Stimulated activated CD4-positive, alpha-beta T cell treated with anti-CD3 and anti-CD28 coated beads, TNF-alpha, amount 100 ng/mL, for 1 hour (primary cell): ENCODE data around the gene S100A1.
"Not testable (repeated sequence)": the region's sequence is repeated elsewhere in the genome, so short reads cannot be mapped to it uniquely, and the experiment has no call there.

Experiments used
- DNase-seq, 3 donors: peaks; one replicate each; pipeline ENCODE4 v3.0.0-alpha.2; 2020; ENCODE audit warnings: low read depth in 3 of 3, low spot score in 1 of 3

Gene S100A1

DNA sequence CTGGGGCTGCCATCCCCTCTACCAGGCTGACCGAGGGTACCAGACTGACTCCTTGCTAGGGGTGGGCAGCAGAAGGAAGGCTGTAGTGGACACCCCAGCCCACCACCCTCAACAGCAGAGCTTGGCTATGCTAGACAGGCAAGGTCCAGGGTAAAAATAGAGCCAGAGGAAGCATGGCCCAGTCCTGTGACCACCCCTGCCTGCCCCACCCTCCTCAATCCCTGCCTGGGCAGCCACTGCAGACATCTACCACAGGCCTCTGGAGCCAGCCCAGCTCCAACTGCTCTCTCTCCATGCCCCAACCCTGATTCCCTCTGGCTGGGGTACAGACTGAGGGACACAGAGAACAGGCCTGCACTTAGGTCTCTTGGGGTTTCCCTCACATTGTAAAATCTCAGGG lies 1.7 kb downstream of the S100A1 start:
- DNase-seq, result no peak

DNA sequence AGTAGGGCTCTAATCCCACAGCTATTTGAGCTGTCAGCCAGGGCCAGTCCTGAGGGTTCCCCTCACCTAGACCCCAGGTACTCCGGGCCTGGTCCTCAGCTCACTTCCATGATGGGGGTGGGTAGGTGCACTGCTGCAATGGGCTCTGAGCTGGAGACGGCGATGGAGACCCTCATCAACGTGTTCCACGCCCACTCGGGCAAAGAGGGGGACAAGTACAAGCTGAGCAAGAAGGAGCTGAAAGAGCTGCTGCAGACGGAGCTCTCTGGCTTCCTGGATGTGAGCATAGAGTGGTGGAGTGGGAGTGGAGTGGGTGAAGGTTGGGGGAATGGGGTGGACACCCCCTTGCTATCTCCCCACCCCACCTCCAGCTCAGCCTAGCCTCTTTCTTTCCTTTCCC lies 2.1 kb downstream of the S100A1 start:
- DNase-seq, result no peak

GRCh38 chr1:153631047-153632022 lies 3.1 kb downstream of the S100A1 start:
- no peak for DNase-seq

DNA sequence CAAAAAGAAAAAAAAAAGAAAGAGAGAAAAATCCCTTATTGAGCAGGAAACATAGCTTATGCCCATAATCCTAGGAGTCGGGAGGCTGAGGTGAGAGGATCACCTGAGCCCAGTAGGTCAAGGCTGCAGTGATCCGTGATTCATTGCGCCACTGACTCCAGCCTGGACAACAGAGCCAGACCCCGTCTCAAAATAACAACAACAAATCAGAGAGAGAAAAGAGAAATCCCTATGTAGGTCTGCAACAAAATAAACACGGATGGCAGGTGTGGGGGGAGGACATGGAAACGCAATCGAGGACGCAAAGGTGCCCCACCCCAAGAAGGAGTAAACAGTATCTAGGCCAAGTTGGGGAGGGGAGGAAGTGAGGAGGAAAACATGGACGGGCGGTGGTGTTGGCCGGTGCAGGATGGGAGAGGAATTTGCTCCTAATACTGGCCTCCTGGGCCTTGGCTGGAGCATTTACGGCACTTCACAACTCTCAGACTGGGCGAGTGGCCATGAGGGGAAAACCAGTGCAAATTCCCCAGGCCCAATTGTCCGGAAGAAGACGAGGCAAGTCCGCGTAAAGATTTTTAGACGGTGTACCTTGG lies 5.0 kb downstream of the S100A1 start:
- DNase-seq, result no peak

GRCh38 chr1:153633754-153634665 lies 5.8 kb downstream of the S100A1 start, which contains the start of gene CHTOP:
Gene CHTOP, plus strand, starts transcription at chr1:153634066. Its CDS starts 2,523 bp downstream, at chr1:153636589.
- DNase-seq, result peak; percentile 93 to 96 (median 95)

- DNase-seq, result no peak
These were observed 7.6 kb downstream of the S100A1 start for GRCh38 chr1:153635872-153636271.

- no peak for DNase-seq
These were observed 8.1 kb downstream of the S100A1 start for GRCh38 chr1:153636312-153636711.

DNA sequence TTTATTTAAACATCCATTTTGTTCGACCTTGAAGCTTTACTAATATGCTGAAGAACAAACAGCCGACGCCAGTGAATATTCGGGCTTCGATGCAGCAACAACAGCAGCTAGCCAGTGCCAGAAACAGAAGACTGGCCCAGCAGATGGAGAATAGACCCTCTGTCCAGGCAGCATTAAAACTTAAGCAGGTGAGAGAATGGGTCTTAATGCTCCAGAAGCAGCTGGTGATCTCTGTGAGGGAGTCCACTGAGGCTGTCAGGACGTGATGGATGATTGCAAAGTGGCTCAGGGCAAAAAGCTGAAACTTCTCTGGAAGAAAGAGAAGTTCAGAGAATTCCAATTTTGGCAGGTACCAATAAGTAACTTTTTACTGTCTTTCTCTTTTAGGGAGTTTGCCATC lies 10.0 kb downstream of the S100A1 start:
- no peak for DNase-seq

- no peak for DNase-seq
These were observed 11.0 kb downstream of the S100A1 start for GRCh38 chr1:153639280-153639679.

- not testable (repeated sequence) for DNase-seq
These were observed 12.0 kb downstream of the S100A1 start for GRCh38 chr1:153640213-153640612.

GRCh38 chr1:153640861-153641260 lies 12.6 kb downstream of the S100A1 start:
- no peak for DNase-seq

DNA sequence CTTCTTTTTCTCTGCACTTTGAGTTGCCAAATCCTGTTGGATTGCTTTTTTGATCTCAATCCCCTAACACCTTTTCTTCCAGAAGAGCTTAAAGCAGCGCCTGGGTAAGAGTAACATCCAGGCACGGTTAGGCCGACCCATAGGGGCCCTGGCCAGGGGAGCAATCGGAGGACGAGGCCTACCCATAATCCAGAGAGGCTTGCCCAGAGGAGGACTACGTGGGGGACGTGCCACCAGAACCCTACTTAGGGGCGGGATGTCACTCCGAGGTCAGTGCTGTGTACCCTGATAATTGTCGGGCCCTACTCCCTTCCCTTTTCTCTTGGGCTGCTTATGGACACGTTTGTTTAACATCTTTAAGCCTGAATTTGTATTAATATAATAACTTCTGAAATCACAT lies 13.9 kb downstream of the S100A1 start:
- no peak for DNase-seq

DNA sequence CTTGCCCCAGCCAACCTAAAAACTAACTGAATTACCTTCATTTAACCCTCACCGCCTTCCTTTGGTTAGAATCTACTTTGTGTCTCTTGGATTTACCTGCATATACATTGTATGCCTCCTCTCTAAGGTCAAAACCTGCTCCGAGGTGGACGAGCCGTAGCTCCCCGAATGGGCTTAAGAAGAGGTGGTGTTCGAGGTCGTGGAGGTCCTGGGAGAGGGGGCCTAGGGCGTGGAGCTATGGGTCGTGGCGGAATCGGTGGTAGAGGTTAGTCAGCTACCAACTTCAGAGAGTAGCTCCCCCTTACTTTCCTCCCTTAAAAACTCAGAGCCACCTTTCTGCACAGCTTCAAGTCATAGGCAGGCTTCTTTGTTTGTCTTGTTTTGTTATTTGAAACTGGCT lies 14.9 kb downstream of the S100A1 start:
- DNase-seq, result no peak

- no peak for DNase-seq
These were observed 15.6 kb downstream of the S100A1 start for GRCh38 chr1:153643816-153644215.

DNA sequence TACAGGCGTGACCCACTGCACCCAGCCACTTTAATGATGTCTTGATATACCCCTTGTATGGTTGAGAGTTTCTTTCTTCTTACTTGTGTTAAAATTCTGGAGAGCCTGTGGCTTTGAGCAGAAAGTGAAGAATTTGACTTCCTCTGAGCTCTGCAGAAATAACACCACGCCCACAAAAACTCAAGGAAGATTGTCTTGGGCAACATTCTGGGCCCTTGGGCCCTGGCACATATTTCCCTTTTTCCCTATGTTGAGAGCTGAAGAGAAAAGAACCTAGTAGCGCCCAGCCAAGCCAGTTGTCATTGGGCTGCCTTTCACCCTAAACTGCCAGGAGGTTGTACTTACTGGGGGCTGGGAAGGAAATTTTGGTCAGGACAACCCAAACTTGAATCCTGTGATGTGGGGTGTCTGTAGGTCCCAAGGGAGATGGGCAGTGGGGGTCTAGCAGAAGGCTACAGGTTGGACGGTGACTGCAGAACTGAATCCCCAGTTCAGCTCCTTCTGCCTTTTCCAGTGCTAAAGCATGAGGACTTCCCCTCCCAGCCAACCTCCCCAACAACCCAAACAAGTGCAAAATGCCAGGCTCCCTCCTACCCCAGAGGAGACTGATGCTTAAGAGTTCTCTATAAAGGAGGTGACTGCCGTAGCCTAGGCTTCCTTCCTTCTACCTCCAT lies 18.6 kb downstream of the S100A1 start:
- no peak for DNase-seq

- DNase-seq, result no peak
These were observed 19.1 kb downstream of the S100A1 start for GRCh38 chr1:153647346-153647714.

- no peak for DNase-seq
These were observed 19.9 kb downstream of the S100A1 start for GRCh38 chr1:153648000-153648643.

GRCh38 chr1:153649137-153649862 lies 21.1 kb downstream of the S100A1 start:
- no peak for DNase-seq

DNA sequence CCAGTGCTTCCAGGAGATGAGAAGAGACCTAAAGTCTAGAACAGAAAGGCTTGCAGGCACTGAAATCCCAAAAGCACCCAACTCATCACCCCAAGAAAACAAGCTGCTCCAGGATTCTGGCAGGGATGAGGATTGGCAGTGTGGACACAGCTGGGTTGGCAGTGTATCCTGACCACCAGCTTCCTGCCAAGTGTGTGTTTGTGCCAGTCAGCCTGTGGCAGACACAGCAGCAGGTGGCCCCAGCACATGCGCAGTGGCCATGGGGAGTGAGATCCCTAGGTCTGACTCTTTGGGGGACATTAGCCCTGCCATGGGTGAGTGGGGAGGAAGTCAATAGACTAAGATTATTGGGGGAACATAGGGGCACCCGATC lies 21.6 kb downstream of the S100A1 start:
- DNase-seq, result no peak

- DNase-seq, result no peak
These were observed 23.5 kb downstream of the S100A1 start for GRCh38 chr1:153651771-153652170.
